H1 (cell line): Measurements from ENCODE around the gene OR11A1. TPM values are rescaled to one million over a fixed set of nuclear protein-coding genes. Genes with fewer than 3 reads are reported as not detected.

ENCODE experiments used
- CEBPB ChIP-seq: IDR thresholded peaks from 2 replicates; pipeline ENCODE4 v1.6.1; 2012; ENCODE audit warnings: low read depth, low read length
- E2F6 ChIP-seq: IDR thresholded peaks from 2 replicates; pipeline ENCODE4 v1.6.1; 2012; ENCODE audit warnings: inconsistent platforms
- GTF2F1 ChIP-seq: IDR thresholded peaks from 2 replicates; pipeline ENCODE4 v1.6.1; 2012; ENCODE audit warnings: low read depth, low read length, improper control_type of control experiment, borderline replicate concordance
- HDAC6 ChIP-seq: IDR thresholded peaks from one replicate; pipeline ENCODE4 v1.7.1; 2012; ENCODE audit warnings: low read depth, mild to moderate bottlenecking, inconsistent platforms, low read length, moderate library complexity
- SUZ12 ChIP-seq: fragments of 200-600 bp; sonication (generic); IDR thresholded peaks from 2 replicates; pipeline ENCODE4 v1.6.1; 2012; ENCODE audit warnings: mild to moderate bottlenecking, inconsistent platforms, low read length, moderate library complexity, mixed read lengths
- TEAD4 ChIP-seq: IDR thresholded peaks from 2 replicates; pipeline ENCODE4 v1.6.1; 2012; ENCODE audit warnings: low read depth, low read length, inconsistent platforms, mixed read lengths
- polyA plus RNA-seq, 7 experiments: library from polyadenylated mRNA; depleted of rRNA in 3 of 7; stranded (reverse) in 5 of 7; unstranded in 2 of 7; fragments of >200 nt in 5 of 7; fragments of 200-250 nt in 2 of 7; gene quantifications; 1 replicate in 5 of 7; 2 replicates in 1 of 7; 4 replicates in 1 of 7; pipeline versions ENCODE4 v1.2.1 to v1.2.3, GENCODE V29; 2011 to 2013; ENCODE audit warnings: missing spikeins in 2 of 7, mixed read lengths in 2 of 7
- total RNA-seq: library from RNA; stranded (reverse); fragmentation: NEBNext Ultra II Directional; extraction: Animal tissue kit (Norgen Biotek cat#: 25700); gene quantifications from 2 replicates; pipeline ENCODE4 v1.2.1, GENCODE V29; 2021

Gene OR11A1
- total and polyA plus RNA-seq, 2 of the 8 experiments (the other 6 are each of a cell fraction or from before 2014, with no cell fraction given) = not detected

DNA sequence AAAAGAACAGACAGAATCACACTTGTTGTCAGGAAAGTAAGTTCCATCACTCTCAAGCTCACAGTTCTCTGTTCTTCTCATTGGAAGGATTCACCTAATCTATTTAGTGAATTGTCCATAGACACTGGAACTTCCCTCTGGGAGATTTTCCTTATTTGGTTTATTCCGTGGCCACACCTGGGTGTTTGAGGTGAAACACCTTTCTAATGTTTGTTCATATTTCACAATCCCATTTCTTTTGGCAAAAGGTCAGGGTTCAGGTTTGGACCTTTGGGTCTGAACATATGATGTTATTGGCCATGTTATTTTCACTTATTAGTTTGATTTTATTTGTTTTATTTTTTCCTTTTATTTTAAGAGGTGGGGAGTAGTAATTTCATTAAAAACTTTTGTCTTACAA, 26.9 kb upstream of the OR11A1 start (continued):
- TF ChIP-seq E2F6 (no peak), TEAD4 (no peak), CEBPB (no peak), SUZ12 (no peak), HDAC6 (no peak), GTF2F1 (no peak)
